Neural crest cell (in vitro differentiated cells): Measurements from ENCODE around the gene DEFB127. TPM values are rescaled to one million over a fixed set of nuclear protein-coding genes. Genes with fewer than 3 reads are reported as not detected.
A peak's percentile ranks its signal among the peaks of the same experiment; 100 is the strongest.
"Not testable (repeated sequence)": the region's sequence is repeated elsewhere in the genome, so short reads cannot be mapped to it uniquely, and the experiment has no call there.

Experiments used
- DNase-seq: peaks from one replicate; pipeline ENCODE4 v3.0.0; 2021; ENCODE audit warnings: low read depth, mixed read lengths, low spot score
- H3K27ac Mint-ChIP-seq: one replicate; pipeline ENCODE4 v1.8.0; 2021; ENCODE audit warnings: mild to moderate bottlenecking, mixed read lengths; ENCODE audit not compliant: unreplicated experiment
- H3K27me3 Mint-ChIP-seq: 2 replicates; pipeline ENCODE4 v1.8.0; 2021; ENCODE audit warnings: low read depth, mild to moderate bottlenecking, mixed read lengths
- H3K36me3 Mint-ChIP-seq: 2 replicates; pipeline ENCODE4 v1.8.0; 2021; ENCODE audit warnings: low read depth, mild to moderate bottlenecking, mixed read lengths
- H3K4me1 Mint-ChIP-seq: 2 replicates; pipeline ENCODE4 v1.8.0; 2021; ENCODE audit warnings: mixed read lengths
- H3K4me3 Mint-ChIP-seq: one replicate; pipeline ENCODE4 v1.8.0; 2021; ENCODE audit warnings: mild to moderate bottlenecking, mixed read lengths
- H3K9me3 Mint-ChIP-seq: 2 replicates; pipeline ENCODE4 v1.8.0; 2021; ENCODE audit warnings: mixed read lengths
- long read RNA-seq: library from polyadenylated mRNA; unstranded; transcript quantifications from one replicate; pipeline ENCODE4 v2.0.0, GENCODE V29; 2020
- total RNA-seq: library from RNA; stranded (reverse); gene quantifications from 2 replicates; pipeline ENCODE4 v1.2.1, GENCODE V29; 2021
- TF ChIP-seq, protein P1 (sequence below): fragments of 200-600 bp; sonication (generic); conservative IDR thresholded peaks from 2 replicates; pipeline ENCODE4 v1.5.0; 2021; ENCODE audit warnings: antibody characterized with exemption, mild to moderate bottlenecking

Gene DEFB127, protein sequence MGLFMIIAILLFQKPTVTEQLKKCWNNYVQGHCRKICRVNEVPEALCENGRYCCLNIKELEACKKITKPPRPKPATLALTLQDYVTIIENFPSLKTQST
- total RNA-seq: not detected in 2 replicates
- long read RNA-seq: 0 reads

DNA sequence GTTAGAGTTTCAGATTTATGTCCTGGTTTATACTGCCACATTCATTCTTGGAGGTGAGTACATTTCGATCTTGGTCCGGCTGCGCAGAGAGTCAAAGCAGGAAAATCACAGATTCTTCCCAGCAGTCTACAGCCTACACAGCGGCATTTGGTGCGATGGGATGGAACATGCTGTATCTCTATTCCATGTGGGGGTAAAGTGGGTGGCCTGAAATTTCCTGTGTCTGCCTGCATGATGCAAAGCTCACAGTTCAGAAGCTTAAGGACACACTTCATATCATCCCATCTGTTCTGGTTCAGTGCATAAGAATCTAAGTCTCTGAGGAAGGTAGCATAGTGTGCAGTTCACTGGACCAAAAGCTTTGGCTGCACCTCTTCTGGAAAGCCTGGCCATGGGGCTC lies at the start of gene DEFB127:
DEFB127 (plus strand) TSS at position 301 of the 400 bp plus-strand sequence; CDS start at position 392, 91 bp downstream.
- Mint-ChIP-seq H3K9me3 (no peaks in the 10 kb centered on the region), H3K4me1 (no peaks in the 10 kb centered on the region), H3K27me3 (peaks cover 79% of the 10 kb centered on the region), H3K36me3 (no peaks in the 10 kb centered on the region), H3K4me3 (no peak within 1 kb of the TSS), H3K27ac (no peak within 1 kb of the TSS)
- TF ChIP-seq, protein P1, sequence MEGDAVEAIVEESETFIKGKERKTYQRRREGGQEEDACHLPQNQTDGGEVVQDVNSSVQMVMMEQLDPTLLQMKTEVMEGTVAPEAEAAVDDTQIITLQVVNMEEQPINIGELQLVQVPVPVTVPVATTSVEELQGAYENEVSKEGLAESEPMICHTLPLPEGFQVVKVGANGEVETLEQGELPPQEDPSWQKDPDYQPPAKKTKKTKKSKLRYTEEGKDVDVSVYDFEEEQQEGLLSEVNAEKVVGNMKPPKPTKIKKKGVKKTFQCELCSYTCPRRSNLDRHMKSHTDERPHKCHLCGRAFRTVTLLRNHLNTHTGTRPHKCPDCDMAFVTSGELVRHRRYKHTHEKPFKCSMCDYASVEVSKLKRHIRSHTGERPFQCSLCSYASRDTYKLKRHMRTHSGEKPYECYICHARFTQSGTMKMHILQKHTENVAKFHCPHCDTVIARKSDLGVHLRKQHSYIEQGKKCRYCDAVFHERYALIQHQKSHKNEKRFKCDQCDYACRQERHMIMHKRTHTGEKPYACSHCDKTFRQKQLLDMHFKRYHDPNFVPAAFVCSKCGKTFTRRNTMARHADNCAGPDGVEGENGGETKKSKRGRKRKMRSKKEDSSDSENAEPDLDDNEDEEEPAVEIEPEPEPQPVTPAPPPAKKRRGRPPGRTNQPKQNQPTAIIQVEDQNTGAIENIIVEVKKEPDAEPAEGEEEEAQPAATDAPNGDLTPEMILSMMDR: no peak
- no peak for DNase-seq

DNA sequence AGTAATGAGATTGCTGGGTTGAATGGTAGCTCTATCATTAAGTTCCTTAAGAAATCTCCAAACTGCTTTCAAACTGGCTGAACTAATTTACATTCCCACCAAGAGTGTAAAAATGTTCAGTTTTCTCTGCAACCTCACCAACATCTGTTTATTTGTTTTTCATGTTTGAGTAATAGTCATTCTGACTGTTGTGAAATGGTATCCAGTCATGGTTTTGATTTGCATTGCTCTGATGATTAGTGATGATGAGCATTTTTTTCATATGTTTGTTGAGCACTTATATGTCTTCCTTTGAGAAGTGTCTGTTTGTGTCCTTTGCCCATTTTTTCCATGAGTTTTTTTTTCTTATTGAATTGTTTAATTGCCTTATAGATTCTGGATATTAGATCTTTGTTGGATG lies 44.9 kb upstream of the DEFB127 start:
- no peak overlapping the region for H3K27ac Mint-ChIP-seq
- H3K4me1 Mint-ChIP-seq: no peaks in the 10 kb centered on the region
- no peak overlapping the region for H3K4me3 Mint-ChIP-seq
- no peak for DNase-seq
- TF ChIP-seq, protein P1: no peak
- no peaks in the 10 kb centered on the region for H3K36me3 Mint-ChIP-seq
- H3K27me3 Mint-ChIP-seq: peaks cover 86% of the 10 kb centered on the region
- H3K9me3 Mint-ChIP-seq: peaks cover 9% of the 10 kb centered on the region

DNA sequence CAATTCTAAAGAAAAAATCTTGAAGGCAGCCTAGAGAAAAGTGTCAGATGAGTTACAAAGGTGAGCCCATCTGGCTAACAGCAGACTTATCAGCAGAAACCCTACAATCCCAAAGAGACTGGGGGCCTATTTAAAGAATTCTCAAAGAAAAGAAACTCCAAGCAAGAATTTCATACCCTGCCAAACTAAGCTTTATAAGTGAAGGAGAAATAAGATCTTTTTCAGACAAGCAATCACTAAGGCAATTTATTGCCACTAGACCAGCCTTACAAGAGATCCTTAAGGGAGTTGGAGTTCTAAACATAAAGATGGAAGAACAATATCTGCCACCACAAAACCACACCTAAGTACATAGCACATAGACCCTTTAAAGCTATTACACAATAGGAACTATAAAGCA lies 39.7 kb upstream of the DEFB127 start:
- Mint-ChIP-seq H3K27me3 (peaks cover 81% of the 10 kb centered on the region), H3K36me3 (no peaks in the 10 kb centered on the region), H3K27ac (no peak overlapping the region), H3K9me3 (peaks cover 13% of the 10 kb centered on the region), H3K4me3 (no peak overlapping the region), H3K4me1 (no peaks in the 10 kb centered on the region)
- DNase-seq: no peak
- TF ChIP-seq, protein P1: no peak

DNA sequence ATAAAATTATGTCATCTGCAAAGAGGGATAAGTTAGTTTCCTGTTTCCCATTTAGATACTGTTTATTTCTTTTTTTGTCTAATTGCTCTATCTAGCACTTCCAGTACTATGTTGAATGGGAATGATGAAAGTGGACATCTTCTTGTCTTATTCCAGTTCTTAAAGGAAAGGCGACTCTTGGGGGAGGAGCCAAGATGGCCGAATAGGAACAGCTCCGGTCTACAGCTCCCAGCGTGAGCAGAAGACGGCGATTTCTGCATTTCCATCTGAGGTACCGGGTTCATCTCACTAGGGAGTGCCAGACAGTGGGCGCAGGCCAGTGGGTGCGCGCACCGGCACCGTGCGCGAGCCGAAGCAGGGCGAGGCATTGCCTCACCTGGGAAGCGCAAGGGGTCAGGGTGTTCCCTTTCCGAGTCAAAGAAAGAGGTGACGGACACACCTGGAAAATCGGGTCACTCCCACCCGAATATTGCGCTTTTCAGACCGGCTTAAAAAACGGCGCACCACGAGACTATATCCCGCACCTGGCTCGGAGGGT lies 27.4 kb upstream of the DEFB127 start:
- H3K4me3 Mint-ChIP-seq, DNase-seq, H3K9me3 Mint-ChIP-seq: not testable (repeated sequence)

DNA sequence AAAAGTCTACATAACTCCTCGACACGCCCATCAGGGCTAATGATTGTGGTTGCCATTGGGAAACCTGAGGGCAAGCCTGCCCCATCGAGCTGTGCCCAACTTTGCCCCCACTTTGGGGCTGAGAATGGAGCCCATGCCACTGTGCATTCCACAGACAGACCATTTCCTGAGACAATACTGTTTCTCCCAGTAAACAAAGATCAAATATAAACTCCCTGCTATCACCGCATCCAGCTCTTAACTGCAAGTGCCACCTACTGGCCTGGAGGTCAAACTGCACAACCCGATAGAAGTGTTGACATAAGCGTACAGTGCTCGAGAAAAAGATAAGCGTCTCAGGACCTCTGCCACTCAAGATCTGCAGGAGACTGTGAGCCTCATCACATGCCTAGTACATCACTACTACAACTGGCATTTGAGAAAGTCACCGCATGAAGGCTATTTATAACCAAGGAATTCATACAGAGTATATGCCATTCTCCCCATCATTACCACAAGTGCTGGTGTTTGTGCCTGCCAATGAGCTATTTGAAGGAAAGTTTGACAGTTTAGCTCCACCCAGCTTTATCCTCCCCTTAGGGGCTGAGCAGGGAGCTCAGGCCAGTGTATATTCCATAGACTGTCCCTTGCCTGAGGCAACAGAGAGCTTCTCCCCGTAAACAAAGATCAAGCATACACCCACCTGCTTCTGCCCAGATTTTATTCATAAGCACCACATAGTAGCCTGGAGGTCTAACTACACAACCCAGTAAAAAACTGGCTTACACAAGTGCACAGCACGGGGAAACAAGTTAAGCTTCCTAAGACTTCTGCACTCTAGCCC lies 19.4 kb upstream of the DEFB127 start:
- H3K27me3 Mint-ChIP-seq: peaks cover 51% of the 10 kb centered on the region
- H3K4me1 Mint-ChIP-seq: no peaks in the 10 kb centered on the region

More for the DNA sequence above, 27.4 kb upstream of the DEFB127 start:
- peaks cover 45% of the 10 kb centered on the region for H3K27me3 Mint-ChIP-seq
- not testable (repeated sequence) for H3K27ac Mint-ChIP-seq, H3K36me3 Mint-ChIP-seq, H3K4me1 Mint-ChIP-seq

More for the DNA sequence above, 19.4 kb upstream of the DEFB127 start:
- H3K9me3 Mint-ChIP-seq: peaks cover 13% of the 10 kb centered on the region
- no peak overlapping the region for H3K27ac Mint-ChIP-seq
- no peak overlapping the region for H3K4me3 Mint-ChIP-seq
- TF ChIP-seq, protein P1: peak; percentile 34
- peaks cover 3% of the 10 kb centered on the region for H3K36me3 Mint-ChIP-seq
- no peak for DNase-seq
